Right lung (tissue), 5 donors: ENCODE results near the gene COL4A3. TPM values are rescaled to one million over a fixed set of nuclear protein-coding genes. Genes with fewer than 3 reads are reported as not detected.

Experiments used
- DNase-seq, 2 donors: peaks; one replicate each; pipeline ENCODE4 v3.0.0-alpha.2; 2013
- polyA plus RNA-seq, 5 donors: library from polyadenylated mRNA; unstranded; fragments of 120-200 nt; gene quantifications; one replicate each; pipeline versions ENCODE4 v1.2.1 to v1.2.3, GENCODE V29; 2013; ENCODE audit warnings: inconsistent platforms in 1 of 5, low replicate concordance in 1 of 5; ENCODE audit not compliant: insufficient read length in 5 of 5, insufficient read depth in 1 of 5

COL4A3 gene
- polyA plus RNA-seq, 5 donors = 4.0 to 12.2 (median 10.0) TPM

- DNase-seq = no peak
Observed at GRCh38 chr2:227287771-227288170, 123.3 kb downstream of the COL4A3 start.

- DNase-seq = no peak
Observed at GRCh38 chr2:227292314-227292713, 127.9 kb downstream of the COL4A3 start.

DNA sequence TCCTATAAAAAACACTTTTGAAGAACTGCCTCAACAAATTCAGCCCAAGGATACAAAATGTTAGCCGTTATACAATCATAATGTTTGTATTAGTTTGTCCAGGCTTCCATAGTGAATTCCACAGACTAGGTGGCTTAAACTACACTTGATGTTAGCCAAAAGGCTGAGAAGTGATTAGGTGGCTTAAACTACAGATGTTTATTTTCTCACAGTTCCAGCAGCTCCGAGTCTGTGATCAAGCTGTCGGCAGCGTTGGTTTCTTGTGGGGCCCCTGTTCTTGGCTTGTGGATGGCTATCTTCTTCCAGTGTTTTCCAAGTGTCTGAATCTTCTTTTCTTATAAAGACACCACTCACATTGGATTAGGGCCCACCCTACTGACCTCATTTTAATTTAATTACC lies 129.1 kb downstream of the COL4A3 start:
- DNase-seq = no peak

DNA sequence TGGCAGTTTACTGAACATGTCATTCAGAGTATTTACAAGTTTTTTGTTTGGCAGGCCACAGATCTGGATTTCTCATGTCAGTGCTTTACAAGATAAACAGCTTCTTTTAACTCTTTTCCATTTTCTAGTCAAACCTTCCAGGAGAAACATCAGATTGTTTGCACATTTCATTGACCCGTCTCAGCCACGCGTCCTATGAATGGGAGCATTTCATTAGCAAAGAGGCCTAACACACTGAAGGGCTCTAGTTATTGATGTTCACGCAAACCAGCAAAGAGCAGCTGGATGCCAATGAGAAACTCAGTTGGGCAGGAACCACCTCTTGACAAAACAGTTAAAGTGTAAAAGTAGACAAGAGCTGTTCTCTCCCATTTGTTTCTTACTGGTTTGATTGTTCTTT lies 131.4 kb downstream of the COL4A3 start:
- DNase-seq = no peak

- DNase-seq = no peak
Observed at GRCh38 chr2:227296671-227297405, 132.4 kb downstream of the COL4A3 start.

DNA sequence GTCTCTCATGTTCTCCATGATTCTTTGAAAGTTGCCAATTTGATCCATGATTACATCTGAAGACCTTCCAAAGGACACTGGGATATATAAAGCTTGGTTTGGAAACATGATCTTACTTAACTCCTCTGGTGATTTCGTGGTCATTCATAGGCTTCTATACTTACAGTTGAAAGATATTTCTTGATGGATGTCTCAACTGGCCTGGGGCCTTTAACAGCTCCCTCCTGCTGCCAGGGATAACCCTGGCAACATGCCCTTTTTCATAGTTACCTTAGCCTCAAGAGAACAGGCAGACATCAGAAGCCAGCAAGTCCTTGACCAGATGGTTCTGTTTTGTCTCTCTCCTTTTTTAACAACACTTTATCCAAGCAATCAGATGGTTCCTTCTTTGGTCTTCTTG lies 137.1 kb downstream of the COL4A3 start:
- DNase-seq = no peak

DNA sequence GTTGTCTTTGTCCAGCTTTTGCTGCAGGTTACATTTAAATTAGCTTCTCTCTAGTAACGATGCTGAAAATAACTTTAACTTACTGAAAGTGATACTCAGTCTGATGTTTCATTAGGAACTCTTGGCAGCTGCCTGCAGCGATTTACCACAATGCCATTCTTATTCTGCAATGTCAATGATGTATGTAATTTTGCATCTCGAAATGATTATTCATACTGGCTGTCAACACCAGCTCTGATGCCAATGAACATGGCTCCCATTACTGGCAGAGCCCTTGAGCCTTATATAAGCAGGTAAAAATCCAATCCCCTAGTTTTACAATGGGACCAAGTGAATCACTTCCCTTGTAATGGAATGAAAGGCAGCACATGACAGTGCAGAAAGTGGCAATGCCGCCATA lies 144.4 kb downstream of the COL4A3 start:
- no peak for DNase-seq

GRCh38 chr2:227310756-227311110 lies 146.3 kb downstream of the COL4A3 start:
- no peak for DNase-seq

GRCh38 chr2:227311861-227312506 lies 147.6 kb downstream of the COL4A3 start:
- no peak for DNase-seq

- no peak for DNase-seq
Observed at GRCh38 chr2:227312579-227312978, 148.2 kb downstream of the COL4A3 start.

DNA sequence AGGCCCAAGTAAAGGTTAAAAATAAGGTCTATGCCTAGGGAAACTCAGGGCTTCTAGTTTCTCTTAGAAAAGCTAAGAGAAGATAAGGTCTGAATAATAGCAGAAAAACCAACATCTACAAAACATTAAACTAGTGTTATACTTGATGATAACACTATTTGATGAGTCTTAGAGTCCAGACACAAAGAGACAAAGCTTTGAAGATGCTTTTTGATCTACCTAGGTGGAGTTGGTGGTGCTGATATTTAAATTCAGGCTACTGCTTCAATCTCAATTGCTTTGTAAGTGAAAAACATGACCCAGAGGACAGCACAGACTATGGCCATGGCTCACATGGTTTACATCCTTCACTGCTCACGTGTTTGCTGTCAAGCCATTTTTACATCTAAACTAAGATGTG lies 148.9 kb downstream of the COL4A3 start:
- DNase-seq = no peak

GRCh38 chr2:227317834-227318233 lies 153.4 kb downstream of the COL4A3 start:
- DNase-seq = no peak

GRCh38 chr2:227320305-227321094 lies 156.1 kb downstream of the COL4A3 start:
- no peak for DNase-seq

DNA sequence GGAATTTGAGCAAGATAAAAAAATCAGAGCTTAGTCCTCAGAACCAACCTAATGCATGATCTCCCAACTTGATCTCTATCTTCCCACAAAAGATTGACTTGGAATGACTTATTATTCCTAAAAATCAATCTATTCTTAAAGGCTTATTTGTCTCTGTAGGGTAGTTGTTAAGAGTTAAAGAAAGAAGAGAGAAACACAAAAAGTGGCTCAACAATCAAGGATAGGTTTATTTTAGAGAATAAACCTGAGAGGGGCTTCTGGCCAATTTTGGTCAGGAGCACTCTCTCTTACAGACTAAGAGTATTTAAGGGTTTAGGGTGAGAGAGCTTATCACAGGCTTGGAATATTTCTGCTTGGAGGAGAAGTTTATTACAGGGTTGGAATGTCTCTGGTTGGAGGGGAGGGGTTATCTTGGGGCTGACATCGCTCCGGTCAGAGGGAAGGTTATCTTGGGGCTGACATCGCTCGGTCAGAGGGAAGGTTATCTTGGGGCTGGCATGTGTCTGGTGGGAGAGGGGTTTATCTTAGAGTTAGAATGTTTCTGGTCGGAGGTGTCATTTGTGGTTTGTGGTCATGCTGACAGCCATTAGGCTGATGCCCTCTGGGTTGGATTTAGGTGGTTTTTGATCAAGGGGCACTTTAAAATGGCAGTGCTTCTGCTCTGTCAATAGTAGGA lies 158.2 kb downstream of the COL4A3 start:
- no peak for DNase-seq

DNA sequence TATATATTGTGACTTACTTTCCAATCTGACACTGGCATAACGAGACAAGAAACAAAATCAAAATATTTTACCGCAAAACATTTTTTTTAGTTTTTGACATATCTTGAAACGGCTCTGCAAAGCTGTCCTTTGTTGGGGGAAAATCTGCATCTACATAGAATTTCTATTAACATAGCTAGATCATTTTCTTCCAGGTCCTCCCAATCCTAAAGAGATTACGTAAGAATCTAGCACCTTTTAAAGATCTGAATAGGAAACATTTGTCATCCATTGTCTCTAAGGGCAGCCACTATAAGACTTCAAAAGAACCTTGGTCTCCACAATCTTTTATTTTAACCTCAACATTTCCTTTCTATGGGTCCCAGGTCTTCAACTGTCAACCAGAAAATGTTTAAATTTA lies 159.4 kb downstream of the COL4A3 start:
- no peak for DNase-seq

GRCh38 chr2:227324642-227324994 lies 160.2 kb downstream of the COL4A3 start:
- DNase-seq = no peak

DNA sequence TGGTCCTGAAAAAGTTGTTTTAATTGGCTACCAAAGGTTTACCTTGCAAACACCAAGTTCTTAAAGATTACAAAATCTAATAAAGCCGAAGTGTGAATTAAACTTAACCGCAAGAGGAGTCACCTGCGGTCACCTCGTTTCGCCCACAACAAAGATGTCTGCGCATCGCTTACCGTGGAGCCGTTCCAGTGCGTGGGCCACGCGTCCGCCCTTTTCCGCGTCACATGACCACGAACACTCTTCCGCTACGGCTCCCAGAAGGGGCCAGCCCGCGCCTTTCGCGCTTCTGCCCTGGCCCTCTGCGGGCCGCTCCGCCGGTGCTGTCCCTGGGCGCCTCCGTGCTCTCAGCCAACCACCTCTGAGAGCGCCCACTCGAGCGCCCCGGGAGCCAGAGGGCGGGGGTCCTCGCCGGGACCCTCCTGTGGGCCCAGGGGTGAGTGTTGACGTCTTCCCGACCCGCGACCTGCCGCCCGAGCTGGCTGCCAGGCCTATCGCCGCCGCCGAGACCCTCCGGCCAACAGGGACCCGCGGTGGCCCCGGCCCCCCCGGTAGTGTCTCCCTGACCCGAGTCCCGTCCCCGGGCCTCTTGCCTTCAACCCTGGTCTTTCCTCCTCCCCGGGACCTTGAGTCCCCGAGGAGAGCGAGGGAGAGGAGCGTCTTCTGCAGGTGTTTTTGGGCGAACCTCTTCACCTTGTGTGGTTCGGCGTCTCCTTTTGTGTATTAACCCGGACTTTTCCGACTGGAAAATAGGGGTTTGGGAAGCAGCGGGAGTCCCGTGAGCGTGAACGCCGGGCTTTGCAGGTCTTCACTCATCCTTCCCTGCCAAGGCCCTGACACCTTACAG lies 160.8 kb downstream of the COL4A3 start, which contains the start of gene MFF:
Gene MFF, plus strand, starts transcription at position 257 of the 844 bp plus-strand sequence. CDS start 5,415 bp downstream, outside the sequence.
- peak; percentile 92 to 93 for DNase-seq

GRCh38 chr2:227325839-227326195 lies 161.4 kb downstream of the COL4A3 start:
- peak in 1 of 2 donors; percentile 26 for DNase-seq

- DNase-seq = no peak
Observed at GRCh38 chr2:227326783-227327182, 162.4 kb downstream of the COL4A3 start.

- DNase-seq = no peak
Observed at GRCh38 chr2:227335713-227336112, 171.3 kb downstream of the COL4A3 start.

- no peak for DNase-seq
Observed at GRCh38 chr2:227337442-227337841, 173.0 kb downstream of the COL4A3 start.
